ENCODE data around the gene DEFB124. TPM values are rescaled to one million over a fixed set of nuclear protein-coding genes. Genes with fewer than 3 reads are reported as not detected.
"Not testable (repeated sequence)": the region's sequence is repeated elsewhere in the genome, so short reads cannot be mapped to it uniquely, and the experiment has no call there.

Gene DEFB124
- total RNA-seq, 1 donor from 2014 or later: not detected

DNA sequence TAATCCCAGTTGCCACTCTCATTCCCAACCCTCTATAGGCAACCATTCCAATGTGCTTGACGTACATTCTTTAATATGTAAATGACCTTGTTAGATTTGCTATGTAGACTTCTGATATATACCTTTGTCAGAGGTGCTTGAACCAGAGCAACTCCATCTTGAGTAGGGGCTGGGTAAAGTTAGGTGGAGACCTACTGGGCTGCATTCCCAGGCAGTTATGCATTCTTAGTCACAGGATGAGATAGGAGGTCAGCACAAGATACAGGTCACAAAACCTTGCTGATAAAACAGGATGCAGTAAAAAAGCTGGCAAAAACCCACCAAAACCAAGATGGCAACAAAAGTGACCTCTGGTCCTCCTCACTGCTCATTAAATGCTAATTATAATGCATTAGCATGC is 31.0 kb upstream of the DEFB124 start:
- DNase-seq (ENCODE audit: low spot score in 2 of 2, unreplicated experiment in 2 of 2): no peak
- Mint-ChIP-seq H3K4me3 (no peak overlapping the region), H3K36me3 (no peaks in the 10 kb centered on the region), H3K4me1 (no peaks in the 10 kb centered on the region), H3K27ac (no peak overlapping the region), H3K27me3 (ENCODE audit: low read depth) (peaks cover 6% of the 10 kb centered on the region), H3K9me3 (peaks cover 3% of the 10 kb centered on the region)
- TF ChIP-seq CTCF (IDR thresholded peaks at IDR 0.05; ENCODE audit: unreplicated experiment): no peak

DNA sequence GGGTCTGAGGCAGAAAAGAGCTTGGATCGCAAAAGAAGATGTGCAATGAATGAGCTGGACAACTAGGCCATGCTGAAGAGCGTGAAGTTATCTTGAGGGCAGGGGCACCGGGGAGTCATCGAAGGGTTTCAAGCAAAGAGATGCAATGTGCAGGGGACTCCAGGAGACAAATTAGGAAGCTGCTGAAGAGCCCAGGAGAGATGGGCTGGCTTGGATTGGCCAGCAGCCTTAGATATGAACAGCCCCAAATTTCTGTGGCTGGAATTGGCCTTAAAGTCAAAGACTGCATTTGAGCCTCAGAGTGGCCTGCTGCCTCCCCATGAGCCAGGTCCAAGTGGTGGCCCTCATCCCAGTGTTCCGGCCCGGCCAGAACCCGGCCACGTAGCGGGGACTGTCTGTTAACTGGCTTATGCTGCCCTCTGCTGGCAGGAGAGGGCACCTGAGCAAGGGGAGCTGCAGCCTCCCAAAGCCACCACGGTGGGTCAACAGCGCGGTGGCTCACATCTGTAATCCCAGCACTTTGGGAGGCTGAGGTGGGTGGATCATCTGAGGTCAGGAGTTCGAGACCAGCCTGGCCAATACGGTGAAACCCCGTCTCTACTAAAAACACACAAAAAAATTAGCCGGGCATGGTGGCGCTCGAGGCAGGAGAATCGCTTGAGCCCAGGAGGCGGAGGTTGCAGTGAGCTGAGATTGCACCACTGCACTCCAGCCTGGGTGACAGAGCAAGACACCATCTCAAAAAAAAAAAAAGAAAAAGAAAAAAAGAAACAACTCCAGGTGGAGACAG is 28.2 kb upstream of the DEFB124 start:
- DNase-seq (ENCODE audit: low spot score in 2 of 2, unreplicated experiment in 2 of 2): peak; percentile 40 to 66
- H3K4me3 Mint-ChIP-seq; H3K27me3 Mint-ChIP-seq (ENCODE audit: low read depth); H3K36me3 Mint-ChIP-seq; H3K27ac Mint-ChIP-seq; H3K9me3 Mint-ChIP-seq; H3K4me1 Mint-ChIP-seq: not testable (repeated sequence)
- peak; percentile 71 for TF ChIP-seq CTCF (IDR thresholded peaks at IDR 0.05; ENCODE audit: unreplicated experiment)

GRCh38 chr20:31500527-31500926 is 25.6 kb upstream of the DEFB124 start:
- no peaks in the 10 kb centered on the region for H3K36me3 Mint-ChIP-seq
- H3K27ac Mint-ChIP-seq: no peak overlapping the region
- no peak for DNase-seq (ENCODE audit: low spot score in 2 of 2, unreplicated experiment in 2 of 2)
- H3K4me1 Mint-ChIP-seq: no peaks in the 10 kb centered on the region
- peaks cover 6% of the 10 kb centered on the region for H3K27me3 Mint-ChIP-seq (ENCODE audit: low read depth)
- H3K9me3 Mint-ChIP-seq: peaks cover 13% of the 10 kb centered on the region
- H3K4me3 Mint-ChIP-seq: no peak overlapping the region
- no peak for TF ChIP-seq CTCF (IDR thresholded peaks at IDR 0.05; ENCODE audit: unreplicated experiment)

DNA sequence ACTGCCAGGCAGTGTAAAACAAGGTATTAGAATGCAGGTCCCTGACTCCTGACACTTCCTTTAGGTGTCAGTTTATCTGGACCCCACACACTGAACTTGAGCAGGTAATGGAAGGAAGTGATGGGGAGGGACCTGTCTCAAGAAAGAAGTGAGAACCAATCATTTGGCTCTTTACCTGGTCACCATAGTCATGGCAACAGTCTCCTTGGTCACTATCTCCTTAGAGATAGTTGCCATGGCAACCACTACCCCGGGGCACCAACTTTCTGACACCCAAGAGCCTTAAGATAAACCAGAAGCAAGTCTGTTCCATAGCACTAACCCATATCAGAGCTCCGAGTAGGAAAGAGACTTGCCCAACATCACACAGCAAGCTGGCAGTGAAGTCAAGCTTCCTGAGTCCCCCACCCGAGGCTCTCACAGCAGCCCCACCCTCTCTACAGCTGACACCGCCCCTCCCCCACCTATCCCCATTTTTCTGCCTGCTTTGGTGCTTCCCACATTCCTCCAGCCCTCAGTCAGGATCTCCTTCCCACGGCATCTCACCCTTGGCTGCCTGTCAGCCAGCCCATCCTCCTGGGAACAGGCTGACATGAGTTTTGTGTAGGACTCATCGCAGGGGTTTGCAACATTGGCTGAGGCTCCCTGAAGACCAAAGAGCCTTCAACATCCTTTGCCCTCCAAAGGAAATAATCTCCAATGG is 23.1 kb upstream of the DEFB124 start:
- Mint-ChIP-seq H3K27ac (no peak overlapping the region), H3K9me3 (peaks cover 24% of the 10 kb centered on the region), H3K27me3 (ENCODE audit: low read depth) (peaks cover 6% of the 10 kb centered on the region), H3K4me3 (no peak overlapping the region), H3K4me1 (no peaks in the 10 kb centered on the region), H3K36me3 (no peaks in the 10 kb centered on the region)
- no peak for TF ChIP-seq CTCF (IDR thresholded peaks at IDR 0.05; ENCODE audit: unreplicated experiment)
- no peak for DNase-seq (ENCODE audit: low spot score in 2 of 2, unreplicated experiment in 2 of 2)

DNA sequence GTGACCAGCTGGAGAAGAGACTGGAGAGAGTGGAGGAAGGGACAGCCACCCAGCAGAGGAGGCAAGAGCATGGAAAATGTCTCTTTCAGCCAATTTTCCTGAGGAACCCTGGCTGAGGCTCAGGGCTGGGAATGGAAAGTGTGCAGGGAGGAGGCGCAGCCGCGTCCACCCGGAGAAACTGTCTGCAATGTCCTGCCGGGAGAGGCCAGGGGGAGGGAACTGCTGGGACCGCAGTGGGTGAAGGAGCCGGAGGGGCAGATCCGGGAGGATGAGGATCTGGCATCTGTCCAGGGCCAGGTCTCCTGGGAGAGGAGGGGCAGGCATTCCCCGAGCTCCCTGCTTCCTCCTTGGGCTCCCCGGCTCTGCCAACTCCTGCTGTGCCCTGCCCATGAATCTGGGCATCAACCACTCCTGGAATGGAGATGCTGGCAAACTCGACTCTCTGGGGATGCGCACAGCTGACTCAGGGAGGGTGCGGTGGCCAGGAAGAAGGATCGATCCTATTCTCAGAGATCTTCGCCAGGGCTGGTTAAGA is 21.9 kb upstream of the DEFB124 start:
- no peak for DNase-seq (ENCODE audit: low spot score in 2 of 2, unreplicated experiment in 2 of 2)
- Mint-ChIP-seq H3K9me3 (peaks cover 24% of the 10 kb centered on the region), H3K4me3 (no peak overlapping the region), H3K27ac (no peak overlapping the region), H3K4me1 (no peaks in the 10 kb centered on the region), H3K36me3 (no peaks in the 10 kb centered on the region), H3K27me3 (ENCODE audit: low read depth) (no peaks in the 10 kb centered on the region)
- no peak for TF ChIP-seq CTCF (IDR thresholded peaks at IDR 0.05; ENCODE audit: unreplicated experiment)
